Natural killer cell (primary cell): ENCODE results near the gene COL25A1. TPM values are rescaled to one million over a fixed set of nuclear protein-coding genes. Genes with fewer than 3 reads are reported as not detected.
"Not testable (repeated sequence)": the region's sequence is repeated elsewhere in the genome, so short reads cannot be mapped to it uniquely, and the experiment has no call there.

Experiments used
- ATAC-seq, 3 donors: fragments of 150-1000 bp in 2 of 3; fragments of 200-7000 bp in 1 of 3; cut with Tn5 transposase; 1 replicate in 1 of 3; 2 replicates in 2 of 3; pipeline ENCODE4 v1.10.0; 2021; ENCODE audit warnings: mild to moderate bottlenecking in 2 of 3, moderate library complexity in 2 of 3
- DNase-seq, 2 donors: peaks; one replicate each; pipeline versions ENCODE4 v3.0.0 to v3.0.0-alpha.2; 2013 to 2021; ENCODE audit warnings: mixed read lengths in 1 of 2
- H3K27ac ChIP-seq: one replicate; pipeline ENCODE4 v1.5.1; 2013; ENCODE audit warnings: mild to moderate bottlenecking, low read length
- H3K27me3 ChIP-seq: one replicate; pipeline ENCODE4 v1.6.1; 2013; ENCODE audit warnings: low read length; ENCODE audit not compliant: control insufficient read depth, insufficient read depth
- H3K36me3 ChIP-seq: one replicate; pipeline ENCODE4 v1.6.1; 2013; ENCODE audit warnings: low read length; ENCODE audit not compliant: control insufficient read depth, insufficient read depth
- H3K4me1 ChIP-seq: one replicate; pipeline ENCODE4 v1.6.1; 2013; ENCODE audit warnings: low read length; ENCODE audit not compliant: control insufficient read depth, insufficient read depth
- H3K4me3 ChIP-seq: one replicate; pipeline ENCODE4 v1.5.1; 2013; ENCODE audit warnings: low read length
- H3K9me3 ChIP-seq: one replicate; pipeline ENCODE4 v1.6.1; 2013; ENCODE audit warnings: low read length; ENCODE audit not compliant: control insufficient read depth, insufficient read depth
- H3K27ac Mint-ChIP-seq, 2 donors: one replicate each; pipeline ENCODE4 v1.8.0; 2022; ENCODE audit warnings: mild to moderate bottlenecking in 2 of 2, mixed read lengths in 2 of 2, moderate library complexity in 1 of 2
- H3K27me3 Mint-ChIP-seq, 2 donors: one replicate each; pipeline ENCODE4 v1.8.0; 2022; ENCODE audit warnings: low read depth in 2 of 2, mixed read lengths in 2 of 2
- H3K36me3 Mint-ChIP-seq: one replicate; pipeline ENCODE4 v1.8.0; 2022; ENCODE audit warnings: mixed read lengths
- H3K4me1 Mint-ChIP-seq, 2 donors: one replicate each; pipeline ENCODE4 v1.8.0; 2022; ENCODE audit warnings: mixed read lengths in 2 of 2
- H3K4me3 Mint-ChIP-seq: one replicate; pipeline ENCODE4 v1.8.0; 2022; ENCODE audit warnings: mild to moderate bottlenecking, moderate library complexity, mixed read lengths
- H3K9me3 Mint-ChIP-seq, 2 donors: one replicate each; pipeline ENCODE4 v1.8.0; 2022; ENCODE audit warnings: mixed read lengths in 2 of 2
- CTCF ChIP-seq: fragments of 200-600 bp; IDR thresholded peaks from one replicate; pipeline ENCODE4 v1.8.0; 2022; ENCODE audit warnings: antibody characterized with exemption
- WGBS: methylation state at CpG from one replicate; pipeline ENCODE4 v1.1.7; 2013; ENCODE audit warnings: missing lambda C conversion rate; ENCODE audit not compliant: insufficient coverage; 5-methylcytosine and 5-hydroxymethylcytosine counted together
- intact Hi-C: fragments of 100-400 bp; cut with micrococcal nuclease; formaldehyde crosslinking; loops from one replicate; pipeline ENCODE4 v1.14.2; 2022
- total RNA-seq, 4 donors: library from RNA; stranded (reverse); fragments of 120-200 nt in 1 of 4; gene quantifications; one replicate each; pipeline versions ENCODE4 v1.2.3 to v1.2.4, GENCODE V29; 2013 to 2022

Gene COL25A1
- total RNA-seq, 3 donors from 2014 or later (not counting 1 experiment from before 2014, with no cell fraction given): 0.08 TPM; not detected in 2

DNA sequence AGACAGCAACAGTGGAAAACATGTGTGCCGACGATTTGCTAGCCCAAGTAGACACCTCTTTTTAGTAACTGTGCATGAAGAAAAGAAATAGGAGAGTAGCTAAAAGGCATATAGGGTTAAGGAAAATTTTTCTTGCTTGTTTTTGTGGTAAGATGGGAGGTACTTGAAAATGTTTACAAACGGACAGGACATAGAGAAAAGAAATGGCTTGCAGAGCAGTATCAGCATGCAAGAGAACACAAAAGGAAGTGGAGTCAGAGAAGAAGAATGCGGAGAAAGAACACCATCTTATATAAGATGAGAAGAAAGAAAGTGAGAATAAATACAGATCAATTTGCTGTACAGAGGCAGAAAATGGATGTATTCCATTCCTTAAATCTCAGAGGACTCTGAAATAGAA is 275.9 kb downstream of the COL25A1 start:
- Histone ChIP-seq H3K9me3 (peaks cover 4% of the 10 kb centered on the region), H3K4me3 (no peak overlapping the region), H3K36me3 (no peaks in the 10 kb centered on the region), H3K4me1 (no peaks in the 10 kb centered on the region), H3K27me3 (no peaks in the 10 kb centered on the region), H3K27ac (no peak overlapping the region)
- no peak overlapping the region for H3K4me3 Mint-ChIP-seq
- WGBS: 86% methylated on average over 4 of the region's 4 CpGs
- H3K4me1 Mint-ChIP-seq: no peaks in the 10 kb centered on the region
- intact Hi-C loops: no loop called here
- no peaks in the 10 kb centered on the region for H3K27me3 Mint-ChIP-seq
- DNase-seq (no peak), ATAC-seq (no peak)
- H3K36me3 Mint-ChIP-seq: no peaks in the 10 kb centered on the region
- no peak overlapping the region for H3K27ac Mint-ChIP-seq
- peaks cover 7% of the 10 kb centered on the region in 2 donors for H3K9me3 Mint-ChIP-seq
- TF ChIP-seq CTCF: no peak

- Histone ChIP-seq H3K27ac (no peak overlapping the region), H3K4me1 (no peaks in the 10 kb centered on the region), H3K36me3 (no peaks in the 10 kb centered on the region), H3K4me3 (no peak overlapping the region), H3K27me3 (no peaks in the 10 kb centered on the region), H3K9me3 (peaks cover 10% of the 10 kb centered on the region)
- Mint-ChIP-seq H3K27me3 (no peaks in the 10 kb centered on the region), H3K4me3 (no peak overlapping the region), H3K9me3 (peaks cover 9 to 11% of the 10 kb centered on the region in 2 donors), H3K4me1 (no peaks in the 10 kb centered on the region), H3K27ac (no peak overlapping the region), H3K36me3 (no peaks in the 10 kb centered on the region)
- TF ChIP-seq CTCF: no peak
- DNase-seq (no peak), ATAC-seq (no peak)
- WGBS: 78% methylated on average over 3 of the region's 3 CpGs
- intact Hi-C loops: no loop called here
Measured at GRCh38 chr4:109025471-109026076, 276.9 kb downstream of the COL25A1 start.

- Histone ChIP-seq H3K4me3 (no peak overlapping the region), H3K27me3 (no peaks in the 10 kb centered on the region), H3K4me1 (no peaks in the 10 kb centered on the region), H3K27ac (no peak overlapping the region), H3K9me3 (peaks cover 10% of the 10 kb centered on the region), H3K36me3 (no peaks in the 10 kb centered on the region)
- H3K36me3 Mint-ChIP-seq: no peaks in the 10 kb centered on the region
- peaks cover 8 to 11% of the 10 kb centered on the region in 2 donors for H3K9me3 Mint-ChIP-seq
- 89% methylated on average over 1 of the region's 1 CpG for WGBS
- no peaks in the 10 kb centered on the region for H3K4me1 Mint-ChIP-seq
- intact Hi-C loops: no loop called here
- TF ChIP-seq CTCF: no peak
- no peak overlapping the region for H3K27ac Mint-ChIP-seq
- no peaks in the 10 kb centered on the region for H3K27me3 Mint-ChIP-seq
- ATAC-seq: no peak
- no peak for DNase-seq
- no peak overlapping the region for H3K4me3 Mint-ChIP-seq
Measured at GRCh38 chr4:109022961-109023360, 279.5 kb downstream of the COL25A1 start.

GRCh38 chr4:109021630-109022029 is 280.8 kb downstream of the COL25A1 start:
- WGBS: 98% methylated on average over 6 of the region's 6 CpGs
- H3K4me1 Mint-ChIP-seq, H3K27ac Mint-ChIP-seq, H3K4me3 Mint-ChIP-seq, H3K27me3 Mint-ChIP-seq, intact Hi-C loops, H3K36me3 ChIP-seq, H3K27ac ChIP-seq, H3K4me1 ChIP-seq, H3K36me3 Mint-ChIP-seq, H3K4me3 ChIP-seq, H3K9me3 ChIP-seq, DNase-seq, ATAC-seq, H3K27me3 ChIP-seq: not testable (repeated sequence)
- peaks cover 8 to 11% of the 10 kb centered on the region in 2 donors for H3K9me3 Mint-ChIP-seq
